ENCODE results near the gene LARP1B. TPM values are rescaled to one million over a fixed set of nuclear protein-coding genes. Genes with fewer than 3 reads are reported as not detected.

LARP1B gene
- total and polyA plus RNA-seq, 4 donors, result 17.5 to 69.6 (median 23.7) TPM

GRCh38 chr4:128228845-128229795 lies 168.0 kb downstream of the LARP1B start:
- no peak overlapping the region for H3K27ac ChIP-seq (ENCODE audit: low read depth in 1 of 2, low read length in 2 of 2)
- WGBS, result 74% methylated on average over 6 of the region's 6 CpGs
- no peaks in the 10 kb centered on the region for H3K36me3 ChIP-seq (ENCODE audit: control insufficient read depth in 4 of 4, insufficient read depth in 3 of 4, low read depth in 1 of 4, low read length in 3 of 4)
- DNase-seq (ENCODE audit: low spot score), result no peak
- TF ChIP-seq HNF4G (IDR thresholded peaks at IDR 0.05) (no peak), YY1 (IDR thresholded peaks at IDR 0.05) (no peak), EGR1 (IDR thresholded peaks at IDR 0.05; ENCODE audit: low read depth in 2 of 2) (no peak), SP1 (IDR thresholded peaks at IDR 0.05) (no peak), CTCF (IDR thresholded peaks at IDR 0.05; ENCODE audit: low read depth, low read length, missing input control) (no peak), HNF4A (conservative IDR thresholded peaks at IDR 0.05) (no peak), FOXA2 (IDR thresholded peaks at IDR 0.05) (no peak), RAD21 (IDR thresholded peaks at IDR 0.05) (no peak), ZBTB33 (IDR thresholded peaks at IDR 0.05) (no peak), JUND (IDR thresholded peaks at IDR 0.05) (no peak), GABPA (IDR thresholded peaks at IDR 0.05 in 1 of 2, conservative IDR thresholded peaks at IDR 0.05 in 1 of 2) (no peak), RXRA (IDR thresholded peaks at IDR 0.05) (no peak)
- TF ChIP-seq, protein P1, sequence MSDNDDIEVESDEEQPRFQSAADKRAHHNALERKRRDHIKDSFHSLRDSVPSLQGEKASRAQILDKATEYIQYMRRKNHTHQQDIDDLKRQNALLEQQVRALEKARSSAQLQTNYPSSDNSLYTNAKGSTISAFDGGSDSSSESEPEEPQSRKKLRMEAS (IDR thresholded peaks at IDR 0.05), result no peak
- TF ChIP-seq, protein P2, sequence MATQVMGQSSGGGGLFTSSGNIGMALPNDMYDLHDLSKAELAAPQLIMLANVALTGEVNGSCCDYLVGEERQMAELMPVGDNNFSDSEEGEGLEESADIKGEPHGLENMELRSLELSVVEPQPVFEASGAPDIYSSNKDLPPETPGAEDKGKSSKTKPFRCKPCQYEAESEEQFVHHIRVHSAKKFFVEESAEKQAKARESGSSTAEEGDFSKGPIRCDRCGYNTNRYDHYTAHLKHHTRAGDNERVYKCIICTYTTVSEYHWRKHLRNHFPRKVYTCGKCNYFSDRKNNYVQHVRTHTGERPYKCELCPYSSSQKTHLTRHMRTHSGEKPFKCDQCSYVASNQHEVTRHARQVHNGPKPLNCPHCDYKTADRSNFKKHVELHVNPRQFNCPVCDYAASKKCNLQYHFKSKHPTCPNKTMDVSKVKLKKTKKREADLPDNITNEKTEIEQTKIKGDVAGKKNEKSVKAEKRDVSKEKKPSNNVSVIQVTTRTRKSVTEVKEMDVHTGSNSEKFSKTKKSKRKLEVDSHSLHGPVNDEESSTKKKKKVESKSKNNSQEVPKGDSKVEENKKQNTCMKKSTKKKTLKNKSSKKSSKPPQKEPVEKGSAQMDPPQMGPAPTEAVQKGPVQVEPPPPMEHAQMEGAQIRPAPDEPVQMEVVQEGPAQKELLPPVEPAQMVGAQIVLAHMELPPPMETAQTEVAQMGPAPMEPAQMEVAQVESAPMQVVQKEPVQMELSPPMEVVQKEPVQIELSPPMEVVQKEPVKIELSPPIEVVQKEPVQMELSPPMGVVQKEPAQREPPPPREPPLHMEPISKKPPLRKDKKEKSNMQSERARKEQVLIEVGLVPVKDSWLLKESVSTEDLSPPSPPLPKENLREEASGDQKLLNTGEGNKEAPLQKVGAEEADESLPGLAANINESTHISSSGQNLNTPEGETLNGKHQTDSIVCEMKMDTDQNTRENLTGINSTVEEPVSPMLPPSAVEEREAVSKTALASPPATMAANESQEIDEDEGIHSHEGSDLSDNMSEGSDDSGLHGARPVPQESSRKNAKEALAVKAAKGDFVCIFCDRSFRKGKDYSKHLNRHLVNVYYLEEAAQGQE (IDR thresholded peaks at IDR 0.05), result no peak
- TF ChIP-seq, protein P3, sequence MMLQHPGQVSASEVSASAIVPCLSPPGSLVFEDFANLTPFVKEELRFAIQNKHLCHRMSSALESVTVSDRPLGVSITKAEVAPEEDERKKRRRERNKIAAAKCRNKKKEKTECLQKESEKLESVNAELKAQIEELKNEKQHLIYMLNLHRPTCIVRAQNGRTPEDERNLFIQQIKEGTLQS (IDR thresholded peaks at IDR 0.05), result no peak
- H3K9me3 ChIP-seq (ENCODE audit: control insufficient read depth in 4 of 4, low read length in 3 of 4), result no peaks in the 10 kb centered on the region
- H3K9ac ChIP-seq (ENCODE audit: low read depth in 1 of 2, low read length in 2 of 2), result no peak overlapping the region
- H3K27me3 ChIP-seq (ENCODE audit: control insufficient read depth in 4 of 4, insufficient read depth in 4 of 4, low read length in 3 of 4), result no peaks in the 10 kb centered on the region
- H3K4me1 ChIP-seq (ENCODE audit: control insufficient read depth in 4 of 4, insufficient read depth in 4 of 4, low read length in 3 of 4), result no peaks in the 10 kb centered on the region
- no peak overlapping the region for H3K4me3 ChIP-seq (ENCODE audit: low read depth in 1 of 3, low read length in 3 of 3)
